ENCODE measurements around the gene PXT1. TPM values are rescaled to one million over a fixed set of nuclear protein-coding genes. Genes with fewer than 3 reads are reported as not detected.
A peak's percentile ranks its signal among the peaks of the same experiment; 100 is the strongest.

PXT1 gene
- total and polyA plus RNA-seq, 3 donors from 2014 or later, result 1.8 to 4.2 (median 3.6) TPM

- no peaks in the 10 kb centered on the region for H3K36me3 ChIP-seq (ENCODE audit: low read depth, missing control alignments)
- peaks cover 29% of the 10 kb centered on the region for H3K4me1 ChIP-seq
- DNase-seq, result no peak
- no peaks in the 10 kb centered on the region for H3K9me3 ChIP-seq
- intact Hi-C loops (cut with DNase I; ENCODE audit: low total_unique reads), result no loop called here
- TF ChIP-seq CTCF (IDR thresholded peaks at IDR 0.05), result no peak
- no peak for TF ChIP-seq POLR2A (IDR thresholded peaks at IDR 0.05)
- no peak overlapping the region for H3K4me3 ChIP-seq
- no peaks in the 10 kb centered on the region for H3K27me3 ChIP-seq
- no peak overlapping the region for H3K27ac ChIP-seq
Observed at GRCh38 chr6:36445621-36446020, 3.0 kb upstream of the PXT1 start.

DNA sequence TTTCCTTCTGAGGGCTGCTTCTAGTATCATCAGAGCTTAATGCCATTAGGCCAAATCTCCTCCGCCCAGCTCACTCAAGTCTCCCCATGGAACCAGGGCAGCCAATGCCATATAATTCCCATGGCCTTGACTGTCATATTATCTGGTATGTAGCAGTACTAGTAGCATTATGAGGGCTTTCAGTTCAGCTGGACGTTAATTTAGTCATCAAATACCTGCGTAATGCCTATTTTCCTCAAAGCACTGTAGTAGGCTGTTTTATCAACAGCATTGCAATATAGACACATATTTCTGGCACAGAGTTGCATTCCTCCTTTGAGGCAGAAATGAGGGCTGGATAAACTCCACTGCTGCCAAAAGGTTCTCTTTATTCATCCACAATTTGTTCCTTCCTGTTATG is 1.8 kb upstream of the PXT1 start:
- H3K4me1 ChIP-seq, result peaks cover 29% of the 10 kb centered on the region
- peak overlapping the region; percentile 82 to 92 for H3K4me3 ChIP-seq
- no peaks in the 10 kb centered on the region for H3K27me3 ChIP-seq
- WGBS, 2 donors, result 25% methylated on average over 3 of the region's 3 CpGs
- DNase-seq, result no peak
- H3K27ac ChIP-seq, result peak overlapping the region; percentile 98 to 99
- TF ChIP-seq POLR2A (IDR thresholded peaks at IDR 0.05), result no peak
- no peak for TF ChIP-seq CTCF (IDR thresholded peaks at IDR 0.05)
- intact Hi-C loops (cut with DNase I; ENCODE audit: low total_unique reads), result no loop called here
- no peaks in the 10 kb centered on the region for H3K36me3 ChIP-seq (ENCODE audit: low read depth, missing control alignments)
- H3K9me3 ChIP-seq, result no peaks in the 10 kb centered on the region

GRCh38 chr6:36443471-36444428 is 1.1 kb upstream of the PXT1 start:
- H3K9me3 ChIP-seq, result no peaks in the 10 kb centered on the region
- H3K36me3 ChIP-seq (ENCODE audit: low read depth, missing control alignments), result no peaks in the 10 kb centered on the region
- 1 to 3% methylated on average over 18 of the region's 18 CpGs for WGBS, 2 donors
- TF ChIP-seq POLR2A (IDR thresholded peaks at IDR 0.05) (no peak), CTCF (IDR thresholded peaks at IDR 0.05) (no peak)
- no peak for DNase-seq
- peak overlapping the region; percentile 82 to 92 for H3K4me3 ChIP-seq
- intact Hi-C loops (cut with DNase I; ENCODE audit: low total_unique reads), result no loop called here
- H3K27ac ChIP-seq, result peak overlapping the region; percentile 98 to 99
- no peaks in the 10 kb centered on the region for H3K27me3 ChIP-seq
- peaks cover 29% of the 10 kb centered on the region for H3K4me1 ChIP-seq

- DNase-seq, result no peak
- TF ChIP-seq POLR2A (IDR thresholded peaks at IDR 0.05), result no peak
- no peak for TF ChIP-seq CTCF (IDR thresholded peaks at IDR 0.05)
- Histone ChIP-seq H3K36me3 (ENCODE audit: low read depth, missing control alignments) (no peaks in the 10 kb centered on the region), H3K4me1 (peaks cover 29% of the 10 kb centered on the region), H3K4me3 (peak overlapping the region; percentile 82 to 92), H3K27me3 (no peaks in the 10 kb centered on the region), H3K27ac (peak overlapping the region; percentile 98 to 99), H3K9me3 (no peaks in the 10 kb centered on the region)
- WGBS, 2 donors, result 41 to 43% methylated on average over 12 of the region's 12 CpGs
- intact Hi-C loops (cut with DNase I; ENCODE audit: low total_unique reads), result no loop called here
Observed at GRCh38 chr6:36442103-36442670, 467 bp downstream of the PXT1 start.

Data from testis (tissue), 3 donors.